IMR-90 (cell line): ENCODE measurements around the gene DNAH9. TPM values are rescaled to one million over a fixed set of nuclear protein-coding genes. Genes with fewer than 3 reads are reported as not detected.

ENCODE experiments used
- ATAC-seq: fragments of 200-7000 bp; cut with Tn5 transposase; 2 replicates; pipeline ENCODE4 v1.9.1; 2020; ENCODE audit warnings: low read depth, mild to moderate bottlenecking, moderate library complexity
- BruUV-seq: library from RNA; stranded (reverse); fragments of 400-500 nt; replicated peaks from 2 replicates; lab custom pipeline; 2021; lab: Mats Ljungman, UMichigan
- CTCF ChIA-PET: fragments of 300-600 bp; formaldehyde crosslinking; extraction: SDS; loops from one replicate; lab custom pipeline; 2021; ENCODE audit warnings: antibody characterized with exemption; lab: Yijun Ruan, JAX
- POLR2A ChIA-PET: fragments of 300-600 bp; sonication (Branson Sonifier 250); formaldehyde crosslinking; loops from one replicate; lab custom pipeline; 2022; ENCODE audit warnings: antibody characterized with exemption; ENCODE audit not compliant: unreplicated experiment; lab: Charles Lee
- DNase-seq: peaks from one replicate; pipeline ENCODE4 v3.0.0; 2013
- H2AFZ ChIP-seq: replicated peaks from 2 replicates; pipeline ENCODE3; 2013; ENCODE audit warnings: low read length, mild to moderate bottlenecking; ENCODE audit not compliant: poor library complexity
- H2AK5ac ChIP-seq: 2 replicates; pipeline ENCODE4 v1.6.1; 2013; ENCODE audit warnings: low read depth, low read length, inconsistent platforms
- H2AK9ac ChIP-seq: replicated peaks from 2 replicates; pipeline ENCODE3; 2013; ENCODE audit warnings: mild to moderate bottlenecking, low read depth, low read length, moderate library complexity; ENCODE audit not compliant: poor library complexity
- H2BK120ac ChIP-seq: 2 replicates; pipeline ENCODE4 v1.6.1; 2013; ENCODE audit warnings: low read depth, low read length, inconsistent platforms
- H2BK15ac ChIP-seq: 3 replicates; pipeline ENCODE4 v1.6.1; 2013; ENCODE audit warnings: low read depth, low read length, inconsistent platforms
- H2BK20ac ChIP-seq: 2 replicates; pipeline ENCODE4 v1.6.1; 2013; ENCODE audit warnings: low read depth, mild to moderate bottlenecking, inconsistent platforms, low read length, moderate library complexity
- H2BK5ac ChIP-seq: 2 replicates; pipeline ENCODE4 v1.6.1; 2013; ENCODE audit warnings: mild to moderate bottlenecking, low read depth, low read length, inconsistent platforms; ENCODE audit not compliant: poor library complexity, severe bottlenecking
- H3K14ac ChIP-seq: replicated peaks from 2 replicates; pipeline ENCODE4 v1.6.1; 2013; ENCODE audit warnings: low read depth, low read length, inconsistent platforms
- H3K18ac ChIP-seq: 2 replicates; pipeline ENCODE4 v1.6.1; 2013; ENCODE audit warnings: low read depth, low read length, control low read depth
- H3K23ac ChIP-seq: 2 replicates; pipeline ENCODE4 v1.6.1; 2013; ENCODE audit warnings: low read depth, low read length, inconsistent platforms
- H3K27ac ChIP-seq: 2 replicates; pipeline ENCODE4 v1.5.1; 2013; ENCODE audit warnings: mild to moderate bottlenecking, control low read depth, low read length; ENCODE audit not compliant: insufficient read depth
- H3K27me3 ChIP-seq: 2 replicates; pipeline ENCODE4 v1.6.1; 2013; ENCODE audit warnings: low read length; ENCODE audit not compliant: control insufficient read depth, insufficient read depth
- H3K36me3 ChIP-seq: 2 replicates; pipeline ENCODE4 v1.6.1; 2013; ENCODE audit warnings: low read length, mixed read lengths; ENCODE audit not compliant: control insufficient read depth, insufficient read depth
- H3K4ac ChIP-seq: 2 replicates; pipeline ENCODE4 v1.6.1; 2013; ENCODE audit warnings: low read depth, low read length, inconsistent platforms
- H3K4me1 ChIP-seq: 2 replicates; pipeline ENCODE4 v1.6.1; 2013; ENCODE audit warnings: low read length, mixed read lengths; ENCODE audit not compliant: control insufficient read depth, insufficient read depth
- H3K4me2 ChIP-seq: 2 replicates; pipeline ENCODE4 v1.6.1; 2013; ENCODE audit warnings: low read depth, mild to moderate bottlenecking, control low read depth, low read length, moderate library complexity
- H3K4me3 ChIP-seq: 2 replicates; pipeline ENCODE4 v1.5.1; 2013; ENCODE audit warnings: low read depth, mild to moderate bottlenecking, control low read depth, low read length, moderate library complexity; ENCODE audit not compliant: insufficient read depth
- H3K56ac ChIP-seq: 2 replicates; pipeline ENCODE4 v1.6.1; 2013; ENCODE audit warnings: low read length, inconsistent platforms; ENCODE audit not compliant: insufficient read depth; ENCODE audit errors: extremely low read depth
- H3K79me1 ChIP-seq, 2 experiments: 2 replicates each; pipeline ENCODE4 v1.6.1; 2013; ENCODE audit warnings: low read length in 2 of 2, inconsistent platforms in 1 of 2, low read depth in 1 of 2
- H3K9ac ChIP-seq: 2 replicates; pipeline ENCODE4 v1.6.1; 2013; ENCODE audit warnings: low read depth, low read length, control low read depth
- H3K9me1 ChIP-seq: 2 replicates; pipeline ENCODE4 v1.6.1; 2013; ENCODE audit warnings: low read length, inconsistent platforms; ENCODE audit not compliant: insufficient read depth
- H3K9me3 ChIP-seq: 2 replicates; pipeline ENCODE4 v1.6.1; 2013; ENCODE audit warnings: low read length; ENCODE audit not compliant: control insufficient read depth, insufficient read depth
- H4K20me1 ChIP-seq: 2 replicates; pipeline ENCODE4 v1.6.1; 2013; ENCODE audit warnings: low read length, inconsistent platforms; ENCODE audit not compliant: insufficient read depth
- H4K5ac ChIP-seq: 2 replicates; pipeline ENCODE4 v1.6.1; 2013; ENCODE audit warnings: mild to moderate bottlenecking, low read depth, low read length, control low read depth
- H4K8ac ChIP-seq, 2 experiments: 2 replicates each; pipeline ENCODE4 v1.6.1; 2013; ENCODE audit warnings: low read depth in 2 of 2, low read length in 2 of 2, control low read depth in 1 of 2, inconsistent platforms in 1 of 2
- H4K91ac ChIP-seq: 2 replicates; pipeline ENCODE4 v1.6.1; 2013; ENCODE audit warnings: low read depth, low read length, inconsistent platforms; ENCODE audit not compliant: insufficient read depth
- BHLHE40 ChIP-seq: fragments of 150-350 bp; IDR thresholded peaks from 2 replicates; pipeline ENCODE4 v1.6.1; 2016; ENCODE audit warnings: mild to moderate bottlenecking, low read depth, low read length
- CEBPB ChIP-seq: IDR thresholded peaks from 2 replicates; pipeline ENCODE4 v1.6.1; 2012; ENCODE audit warnings: low read depth, low read length, improper control_type of control experiment
- CHD1 ChIP-seq: IDR thresholded peaks from 2 replicates; pipeline ENCODE4 v1.6.1; 2012; ENCODE audit warnings: low read depth, low read length, improper control_type of control experiment
- CTCF ChIP-seq: conservative IDR thresholded peaks from 2 replicates; pipeline ENCODE4 v1.5.1; 2012; ENCODE audit warnings: mild to moderate bottlenecking, low read depth, low read length, improper control_type of control experiment
- ELK1 ChIP-seq: fragments of 150-350 bp; IDR thresholded peaks from 2 replicates; pipeline ENCODE4 v1.6.1; 2016; ENCODE audit warnings: low read depth, mild to moderate bottlenecking, low read length, moderate library complexity, borderline replicate concordance
- FOS ChIP-seq: fragments of 150-350 bp; IDR thresholded peaks from 2 replicates; pipeline ENCODE4 v1.6.1; 2016; ENCODE audit warnings: low read depth, low read length
- MAFK ChIP-seq: IDR thresholded peaks from 2 replicates; pipeline ENCODE4 v1.6.1; 2012; ENCODE audit warnings: low read depth, low read length, improper control_type of control experiment
- MAZ ChIP-seq: IDR thresholded peaks from 2 replicates; pipeline ENCODE4 v1.6.1; 2012; ENCODE audit warnings: low read depth, mild to moderate bottlenecking, low read length, improper control_type of control experiment, moderate library complexity, borderline replicate concordance
- MXI1 ChIP-seq: IDR thresholded peaks from 2 replicates; pipeline ENCODE4 v1.6.1; 2012; ENCODE audit warnings: low read depth, mild to moderate bottlenecking, low read length, moderate library complexity, borderline replicate concordance
- NFE2L2 ChIP-seq: fragments of 150-350 bp; IDR thresholded peaks from 2 replicates; pipeline ENCODE4 v1.6.1; 2016; ENCODE audit warnings: low read depth, mild to moderate bottlenecking, low read length
- POLR2A ChIP-seq: IDR thresholded peaks from 2 replicates; pipeline ENCODE4 v1.6.1; 2012; ENCODE audit warnings: mild to moderate bottlenecking, low read depth, low read length
- RAD21 ChIP-seq: IDR thresholded peaks from 2 replicates; pipeline ENCODE4 v1.6.1; 2012; ENCODE audit warnings: low read length, improper control_type of control experiment
- RCOR1 ChIP-seq: IDR thresholded peaks from 2 replicates; pipeline ENCODE4 v1.6.1; 2012; ENCODE audit warnings: mild to moderate bottlenecking, low read length, improper control_type of control experiment; ENCODE audit not compliant: insufficient replicate concordance
- RFX5 ChIP-seq: IDR thresholded peaks from 2 replicates; pipeline ENCODE4 v1.8.0; 2012; ENCODE audit warnings: low read depth, mild to moderate bottlenecking, low read length, moderate library complexity
- SMC3 ChIP-seq: fragments of 150-350 bp; IDR thresholded peaks from 2 replicates; pipeline ENCODE4 v1.6.1; 2016; ENCODE audit warnings: low read depth, mild to moderate bottlenecking, antibody characterized with exemption, low read length, moderate library complexity
- USF2 ChIP-seq: fragments of 150-350 bp; IDR thresholded peaks from 2 replicates; pipeline ENCODE4 v1.6.1; 2017; ENCODE audit warnings: mild to moderate bottlenecking, antibody characterized with exemption, low read length, low read depth
- WGBS, 2 experiments: methylation state at CpG; one replicate each; pipeline versions ENCODE4 v1.1.5 to v1.1.7; 2013; ENCODE audit warnings: missing lambda C conversion rate in 2 of 2; ENCODE audit not compliant: insufficient read length in 1 of 2; ENCODE audit errors: extremely low coverage in 2 of 2; 5-methylcytosine and 5-hydroxymethylcytosine counted together
- dilution Hi-C: fragments of 300-500 bp; cut with HindIII; formaldehyde crosslinking; loops from one replicate; pipeline ENCODE4 v1.14.3; 2018; ENCODE audit warnings: low sequenced_read_pairs; ENCODE audit not compliant: unreplicated experiment
- in situ Hi-C: fragments of 300-500 bp; cut with MboI; formaldehyde crosslinking; loops from 3 replicates; pipeline ENCODE4 v1.14.3; 2019; ENCODE audit warnings: low sequenced_read_pairs, inconsistent platforms, mixed read lengths
- intact Hi-C: fragments of 100-400 bp; cut with micrococcal nuclease; formaldehyde crosslinking; loops from 2 replicates; pipeline ENCODE4 v1.10.0; 2022
- polyA plus RNA-seq, 3 experiments: library from polyadenylated mRNA; depleted of rRNA; stranded (reverse); fragments of >200 nt; gene quantifications; 2 replicates each; pipeline ENCODE4 v1.2.3, GENCODE V29; 2012; ENCODE audit warnings: low replicate concordance in 1 of 3
- total RNA-seq: library from RNA; depleted of rRNA; stranded (reverse); fragments of >200 nt; gene quantifications from 2 replicates; pipeline ENCODE4 v1.2.3, GENCODE V29; 2012

Gene DNAH9
- total and polyA plus RNA-seq, 2 of the 4 experiments (the other 2 are of a cell fraction) = not detected

GRCh38 chr17:11618861-11619566 is 20.7 kb downstream of the DNAH9 start:
- H2BK120ac ChIP-seq = no peak overlapping the region
- H3K4me3 ChIP-seq = no peak overlapping the region
- H2AK5ac ChIP-seq = no peak overlapping the region
- peaks cover 20% of the 10 kb centered on the region for H3K9me3 ChIP-seq
- no peaks in the 10 kb centered on the region for H4K20me1 ChIP-seq
- H3K14ac ChIP-seq = no peak overlapping the region
- ChIA-PET CTCF (no interaction called here), POLR2A (no interaction called here)
- H3K23ac ChIP-seq = no peak overlapping the region
- H2AK9ac ChIP-seq = no peak overlapping the region
- no peaks in the 10 kb centered on the region for H3K36me3 ChIP-seq
- H4K8ac ChIP-seq = no peak overlapping the region
- no peak for TF ChIP-seq SMC3
- TF ChIP-seq MXI1 = no peak
- TF ChIP-seq FOS = no peak
- no peak for TF ChIP-seq CEBPB
- no peak for TF ChIP-seq MAZ
- TF ChIP-seq RCOR1 = no peak
- no peak for TF ChIP-seq RAD21
- TF ChIP-seq RFX5 = no peak
- TF ChIP-seq CHD1 = no peak
- no peak for TF ChIP-seq MAFK
- no peak for TF ChIP-seq CTCF
- no peak for TF ChIP-seq ELK1
- TF ChIP-seq BHLHE40 = no peak
- no peak for TF ChIP-seq POLR2A
- no peak for TF ChIP-seq USF2
- TF ChIP-seq NFE2L2 = no peak
- dilution Hi-C loops = no loop called here
- in situ Hi-C loops = no loop called here
- intact Hi-C loops = no loop called here
- H3K4me2 ChIP-seq = no peak overlapping the region
- H3K18ac ChIP-seq = no peak overlapping the region
- H3K4me1 ChIP-seq = no peaks in the 10 kb centered on the region
- no peak overlapping the region for H3K4ac ChIP-seq
- no peak overlapping the region for H3K27ac ChIP-seq
- no peak overlapping the region for H2BK15ac ChIP-seq
- no peaks in the 10 kb centered on the region for H3K79me1 ChIP-seq
- H4K5ac ChIP-seq = no peak overlapping the region
- ATAC-seq = no peak
- BruUV-seq = no TSS peak
- DNase-seq = no peak
- no peaks in the 10 kb centered on the region for H3K9me1 ChIP-seq
- no peak overlapping the region for H2BK5ac ChIP-seq
- no peak overlapping the region for H3K56ac ChIP-seq
- H2AFZ ChIP-seq = no peak overlapping the region
- WGBS, 2 experiments = no CpG with 5 or more reads among the region's 8 CpGs
- H2BK20ac ChIP-seq = no peak overlapping the region
- H3K27me3 ChIP-seq = no peaks in the 10 kb centered on the region
- H4K91ac ChIP-seq = no peak overlapping the region
- H3K9ac ChIP-seq = no peak overlapping the region
